T-helper 2 cell treated with Interferon-gamma antibody and Interleukin-4, amounts not matched to agents 5 μg/mL and 100 μg/mL, for 36 hours (primary cell): ENCODE data around the gene HAT1.
"Not testable (repeated sequence)": the region's sequence is repeated elsewhere in the genome, so short reads cannot be mapped to it uniquely, and the experiment has no call there.

Experiments
- DNase-seq: peaks from one replicate; pipeline ENCODE4 v3.0.0; 2021; ENCODE audit warnings: low spot score
- H3K27ac Mint-ChIP-seq: one replicate; pipeline ENCODE4 v1.8.0; 2021; ENCODE audit warnings: mild to moderate bottlenecking, mixed read lengths
- H3K27me3 Mint-ChIP-seq: one replicate; pipeline ENCODE4 v1.8.0; 2021; ENCODE audit warnings: low read depth, mixed read lengths
- H3K36me3 Mint-ChIP-seq: one replicate; pipeline ENCODE4 v1.8.0; 2021; ENCODE audit warnings: low read depth, mixed read lengths
- H3K4me1 Mint-ChIP-seq: one replicate; pipeline ENCODE4 v1.8.0; 2021; ENCODE audit warnings: low read depth, mixed read lengths
- H3K4me3 Mint-ChIP-seq: one replicate; pipeline ENCODE4 v1.8.0; 2022; ENCODE audit warnings: mild to moderate bottlenecking, moderate library complexity, mixed read lengths
- H3K9me3 Mint-ChIP-seq: one replicate; pipeline ENCODE4 v1.8.0; 2021; ENCODE audit warnings: mixed read lengths

The HAT1 gene

GRCh38 chr2:171895786-171896185 is 26.5 kb upstream of the HAT1 start:
- no peak for DNase-seq
- Mint-ChIP-seq H3K27ac (no peak overlapping the region), H3K27me3 (no peaks in the 10 kb centered on the region), H3K36me3 (peaks cover 14% of the 10 kb centered on the region), H3K9me3 (peaks cover 5% of the 10 kb centered on the region), H3K4me1 (peaks cover 27% of the 10 kb centered on the region), H3K4me3 (no peak overlapping the region)

- not testable (repeated sequence) for H3K36me3 Mint-ChIP-seq, H3K4me3 Mint-ChIP-seq, H3K4me1 Mint-ChIP-seq, DNase-seq, H3K9me3 Mint-ChIP-seq, H3K27ac Mint-ChIP-seq
- peaks cover 19% of the 10 kb centered on the region for H3K27me3 Mint-ChIP-seq
These were observed 22.5 kb upstream of the HAT1 start for GRCh38 chr2:171899623-171900282.

GRCh38 chr2:171902840-171903420 is 19.3 kb upstream of the HAT1 start:
- peaks cover 23% of the 10 kb centered on the region for H3K27me3 Mint-ChIP-seq
- H3K4me3 Mint-ChIP-seq = no peak overlapping the region
- no peak for DNase-seq
- H3K9me3 Mint-ChIP-seq = no peaks in the 10 kb centered on the region
- no peaks in the 10 kb centered on the region for H3K36me3 Mint-ChIP-seq
- no peaks in the 10 kb centered on the region for H3K4me1 Mint-ChIP-seq
- H3K27ac Mint-ChIP-seq = no peak overlapping the region

GRCh38 chr2:171908235-171908634 is 14.0 kb upstream of the HAT1 start:
- peaks cover 2% of the 10 kb centered on the region for H3K4me1 Mint-ChIP-seq
- H3K4me3 Mint-ChIP-seq = no peak overlapping the region
- H3K9me3 Mint-ChIP-seq = no peaks in the 10 kb centered on the region
- H3K27me3 Mint-ChIP-seq = peaks cover 17% of the 10 kb centered on the region
- no peak overlapping the region for H3K27ac Mint-ChIP-seq
- no peak for DNase-seq
- no peaks in the 10 kb centered on the region for H3K36me3 Mint-ChIP-seq

GRCh38 chr2:171909266-171909665 is 13.0 kb upstream of the HAT1 start:
- Mint-ChIP-seq H3K4me1 (peaks cover 2% of the 10 kb centered on the region), H3K36me3 (no peaks in the 10 kb centered on the region), H3K9me3 (no peaks in the 10 kb centered on the region), H3K27ac (no peak overlapping the region), H3K27me3 (peaks cover 8% of the 10 kb centered on the region), H3K4me3 (no peak overlapping the region)
- no peak for DNase-seq

GRCh38 chr2:171910494-171910893 is 11.8 kb upstream of the HAT1 start:
- Mint-ChIP-seq H3K36me3 (no peaks in the 10 kb centered on the region), H3K4me1 (peaks cover 2% of the 10 kb centered on the region), H3K4me3 (no peak overlapping the region), H3K9me3 (no peaks in the 10 kb centered on the region), H3K27me3 (peaks cover 2% of the 10 kb centered on the region), H3K27ac (no peak overlapping the region)
- no peak for DNase-seq

- Mint-ChIP-seq H3K4me3 (no peak overlapping the region), H3K9me3 (no peaks in the 10 kb centered on the region), H3K27me3 (no peaks in the 10 kb centered on the region), H3K4me1 (peaks cover 2% of the 10 kb centered on the region), H3K27ac (no peak overlapping the region), H3K36me3 (no peaks in the 10 kb centered on the region)
- no peak for DNase-seq
These were observed 8.7 kb upstream of the HAT1 start for GRCh38 chr2:171913517-171913916.

- H3K36me3 Mint-ChIP-seq = peaks cover 5% of the 10 kb centered on the region
- no peak overlapping the region for H3K4me3 Mint-ChIP-seq
- no peaks in the 10 kb centered on the region for H3K27me3 Mint-ChIP-seq
- H3K4me1 Mint-ChIP-seq = peaks cover 15% of the 10 kb centered on the region
- no peak overlapping the region for H3K27ac Mint-ChIP-seq
- no peak for DNase-seq
- no peaks in the 10 kb centered on the region for H3K9me3 Mint-ChIP-seq
These were observed 2.8 kb upstream of the HAT1 start for GRCh38 chr2:171919453-171919852.

GRCh38 chr2:171921970-171922229 is 361 bp upstream of the HAT1 start:
- Mint-ChIP-seq H3K9me3 (no peaks in the 10 kb centered on the region), H3K36me3 (peaks cover 21% of the 10 kb centered on the region), H3K27ac (peak overlapping the region; percentile 98), H3K4me3 (peak overlapping the region; percentile 94), H3K4me1 (peaks cover 23% of the 10 kb centered on the region), H3K27me3 (no peaks in the 10 kb centered on the region)
- DNase-seq = no peak

- H3K9me3 Mint-ChIP-seq = no peaks in the 10 kb centered on the region
- H3K36me3 Mint-ChIP-seq = peaks cover 29% of the 10 kb centered on the region
- H3K4me3 Mint-ChIP-seq = peak overlapping the region; percentile 94
- no peaks in the 10 kb centered on the region for H3K27me3 Mint-ChIP-seq
- peak overlapping the region; percentile 98 for H3K27ac Mint-ChIP-seq
- no peak for DNase-seq
- H3K4me1 Mint-ChIP-seq = peaks cover 25% of the 10 kb centered on the region
These were observed 945 bp downstream of the HAT1 start for GRCh38 chr2:171923206-171923605.

GRCh38 chr2:171924170-171924942 is 2.1 kb downstream of the HAT1 start:
- Mint-ChIP-seq H3K4me3 (peak overlapping the region; percentile 94), H3K27me3 (no peaks in the 10 kb centered on the region), H3K9me3 (no peaks in the 10 kb centered on the region), H3K36me3 (peaks cover 39% of the 10 kb centered on the region), H3K4me1 (peaks cover 32% of the 10 kb centered on the region), H3K27ac (peak overlapping the region; percentile 60)
- no peak for DNase-seq

- Mint-ChIP-seq H3K27me3 (no peaks in the 10 kb centered on the region), H3K27ac (no peak overlapping the region), H3K36me3 (peaks cover 61% of the 10 kb centered on the region), H3K9me3 (no peaks in the 10 kb centered on the region), H3K4me1 (peaks cover 24% of the 10 kb centered on the region), H3K4me3 (no peak overlapping the region)
- DNase-seq = no peak
These were observed 8.1 kb downstream of the HAT1 start for GRCh38 chr2:171930385-171930784.

GRCh38 chr2:171939058-171939742 is 16.9 kb downstream of the HAT1 start:
- Mint-ChIP-seq H3K9me3 (no peaks in the 10 kb centered on the region), H3K36me3 (peaks cover 12% of the 10 kb centered on the region), H3K27me3 (no peaks in the 10 kb centered on the region), H3K4me3 (no peak overlapping the region), H3K4me1 (peaks cover 21% of the 10 kb centered on the region), H3K27ac (no peak overlapping the region)
- DNase-seq = no peak

GRCh38 chr2:171939743-171940071 is 17.4 kb downstream of the HAT1 start:
- no peak overlapping the region for H3K4me3 Mint-ChIP-seq
- peaks cover 9% of the 10 kb centered on the region for H3K36me3 Mint-ChIP-seq
- H3K4me1 Mint-ChIP-seq = peaks cover 22% of the 10 kb centered on the region
- H3K27ac Mint-ChIP-seq = no peak overlapping the region
- no peaks in the 10 kb centered on the region for H3K27me3 Mint-ChIP-seq
- DNase-seq = no peak
- no peaks in the 10 kb centered on the region for H3K9me3 Mint-ChIP-seq
